M059J (cell line): ENCODE results near the gene ITPKC. TPM values are rescaled to one million over a fixed set of nuclear protein-coding genes. Genes with fewer than 3 reads are reported as not detected.

Source experiments
- DNase-seq: peaks from one replicate; pipeline ENCODE4 v3.0.0-alpha.2; 2012; ENCODE audit warnings: low read depth
- total RNA-seq: library from RNA; depleted of rRNA; stranded (reverse); fragments of >200 nt; shearing (Covaris generic); gene quantifications from 2 replicates; pipeline ENCODE4 v1.2.3, GENCODE V29; 2014

The ITPKC gene
- total RNA-seq, 1 experiment from 2014 or later: 7.2 TPM

- DNase-seq: no peak
Measured at GRCh38 chr19:40740747-40741146, 23.8 kb downstream of the ITPKC start.

- DNase-seq: no peak
Measured at GRCh38 chr19:40741527-40742390, 24.8 kb downstream of the ITPKC start.

GRCh38 chr19:40742477-40742876 lies 25.6 kb downstream of the ITPKC start:
- no peak for DNase-seq

DNA sequence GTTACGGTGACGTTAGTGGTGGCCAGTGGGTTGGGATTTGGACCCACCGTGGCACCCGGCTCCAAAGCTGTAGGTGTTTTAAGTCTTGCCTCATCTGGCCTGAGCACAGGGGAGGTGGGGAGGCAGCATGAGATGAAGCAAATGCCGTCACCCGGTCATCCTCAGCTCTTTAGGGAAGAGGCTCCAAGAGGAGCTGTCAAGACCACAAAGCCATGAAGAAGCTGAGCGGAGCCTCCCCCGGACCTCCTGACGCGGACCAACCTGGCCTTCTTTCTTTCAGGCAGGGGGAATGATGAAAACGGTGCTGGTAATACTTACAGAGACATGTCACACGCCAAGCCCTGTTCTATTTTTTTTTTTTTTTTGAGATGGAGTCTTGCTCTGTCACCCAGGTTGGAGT lies 26.0 kb downstream of the ITPKC start:
- no peak for DNase-seq

DNA sequence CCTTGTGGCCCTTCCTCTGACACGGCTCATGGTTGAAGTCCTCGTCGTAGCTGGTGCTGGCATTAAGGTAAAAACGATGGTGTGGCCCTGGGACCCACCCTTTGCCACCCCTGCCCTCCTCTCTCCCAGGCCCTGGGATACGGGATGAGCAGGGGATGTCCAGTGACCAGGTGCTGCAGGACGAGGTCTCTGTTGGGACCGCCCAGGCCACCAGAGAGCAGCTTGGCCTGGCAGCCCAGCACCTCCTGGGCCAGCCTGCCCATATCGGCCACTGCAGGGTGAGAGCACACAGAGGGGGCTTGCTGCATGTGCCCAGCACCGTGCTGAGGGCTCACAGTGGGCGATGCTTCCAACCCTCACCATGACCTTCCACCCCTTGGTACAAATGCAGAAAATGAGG lies 27.0 kb downstream of the ITPKC start:
- no peak for DNase-seq

DNA sequence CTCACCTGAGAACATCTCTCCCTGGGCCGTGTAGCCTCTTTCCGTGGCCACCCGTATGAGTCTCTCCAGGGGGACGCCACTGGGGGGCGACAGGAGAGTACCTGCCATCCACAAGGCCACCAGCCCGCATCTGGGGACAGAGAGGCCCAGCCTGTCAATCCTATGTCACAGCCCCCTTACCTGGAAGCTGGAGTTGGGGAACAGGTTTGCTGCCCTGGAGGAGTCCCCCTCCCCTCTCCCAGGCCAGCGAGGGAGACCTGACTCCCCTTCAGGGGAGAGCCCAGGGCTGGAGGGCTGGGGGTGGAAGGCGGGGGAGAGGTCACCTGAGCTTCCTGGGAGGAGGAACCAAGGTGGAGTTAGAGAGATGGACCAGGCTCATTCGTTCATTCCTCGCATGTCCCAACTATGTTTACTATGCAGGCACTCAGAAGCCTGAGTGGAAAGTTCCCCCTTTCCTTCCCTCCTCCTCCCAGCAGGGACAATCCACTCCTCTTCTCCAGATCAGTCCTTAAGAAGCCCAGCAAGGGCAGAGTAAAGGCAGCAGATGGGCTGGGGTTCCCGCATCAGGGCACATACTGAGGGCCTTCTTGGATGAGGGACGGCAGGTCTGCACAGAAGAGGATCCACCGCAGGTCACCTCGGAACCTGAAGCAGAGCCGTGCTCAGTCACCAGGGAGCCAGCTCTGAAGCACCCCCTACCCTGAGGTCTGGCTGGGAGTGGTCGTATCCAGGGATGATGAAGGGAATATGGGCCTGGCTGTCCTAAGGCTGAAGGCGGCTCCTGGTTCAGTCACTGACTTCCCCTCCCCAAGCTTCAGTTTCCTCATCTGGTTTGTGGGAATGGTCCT lies 27.9 kb downstream of the ITPKC start:
- DNase-seq: no peak

GRCh38 chr19:40745402-40745780 lies 28.5 kb downstream of the ITPKC start:
- peak; percentile 55 for DNase-seq

- no peak for DNase-seq
Measured at GRCh38 chr19:40747536-40747935, 30.6 kb downstream of the ITPKC start.

DNA sequence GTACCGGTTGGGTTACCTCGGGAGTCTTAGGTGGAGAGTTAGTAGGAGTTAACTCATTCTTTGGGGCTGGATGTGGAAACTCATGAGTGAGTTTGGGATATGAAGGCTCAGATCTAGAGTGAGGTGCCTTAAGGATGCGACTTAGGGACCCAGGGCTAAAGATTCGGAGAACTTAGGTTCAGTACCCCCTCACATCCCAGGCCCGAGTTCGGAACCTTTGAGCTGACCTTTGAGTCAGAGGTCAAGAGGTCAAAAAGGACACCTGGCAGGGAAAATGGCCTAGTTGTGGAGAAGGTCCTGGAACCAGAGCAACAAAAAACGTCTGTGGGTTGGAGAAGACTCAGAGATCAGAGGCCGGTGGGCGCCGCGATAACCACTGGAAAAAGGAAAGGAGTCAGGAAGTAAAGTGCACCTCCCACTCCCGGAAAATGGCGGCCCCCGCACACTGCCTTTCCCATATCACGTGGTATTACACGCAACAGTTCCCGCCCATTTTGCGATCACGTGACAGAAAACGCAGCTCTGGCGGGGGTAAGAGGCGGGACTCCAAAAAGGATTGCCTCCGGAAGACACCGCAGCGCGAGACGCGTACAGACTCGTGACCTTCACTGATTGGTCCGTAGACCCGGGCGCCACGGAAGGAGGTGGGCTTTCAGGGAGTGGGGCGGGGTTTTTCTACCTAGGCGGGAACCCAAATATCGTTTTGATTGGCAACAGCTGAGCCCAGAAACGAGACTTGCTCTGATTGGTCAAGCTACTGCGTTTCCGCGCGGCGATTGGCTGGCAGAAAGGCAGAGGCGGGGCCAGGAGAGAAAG lies 33.4 kb downstream of the ITPKC start, which contains the start of gene ACTMAP:
TSS of gene ACTMAP (minus strand) at position 420 of the 816 bp plus-strand sequence. CDS start 674 bp downstream, outside the sequence.
- peak; percentile 100 for DNase-seq

- peak; percentile 98 for DNase-seq
Measured at GRCh38 chr19:40750874-40751537, 34.1 kb downstream of the ITPKC start, which contains the start of gene SNRPA. Gene SNRPA (plus strand): TSS chr19:40751203. CDS start chr19:40751409, 206 bp downstream.

- no peak for DNase-seq
Measured at GRCh38 chr19:40752257-40752781, 35.4 kb downstream of the ITPKC start.

DNA sequence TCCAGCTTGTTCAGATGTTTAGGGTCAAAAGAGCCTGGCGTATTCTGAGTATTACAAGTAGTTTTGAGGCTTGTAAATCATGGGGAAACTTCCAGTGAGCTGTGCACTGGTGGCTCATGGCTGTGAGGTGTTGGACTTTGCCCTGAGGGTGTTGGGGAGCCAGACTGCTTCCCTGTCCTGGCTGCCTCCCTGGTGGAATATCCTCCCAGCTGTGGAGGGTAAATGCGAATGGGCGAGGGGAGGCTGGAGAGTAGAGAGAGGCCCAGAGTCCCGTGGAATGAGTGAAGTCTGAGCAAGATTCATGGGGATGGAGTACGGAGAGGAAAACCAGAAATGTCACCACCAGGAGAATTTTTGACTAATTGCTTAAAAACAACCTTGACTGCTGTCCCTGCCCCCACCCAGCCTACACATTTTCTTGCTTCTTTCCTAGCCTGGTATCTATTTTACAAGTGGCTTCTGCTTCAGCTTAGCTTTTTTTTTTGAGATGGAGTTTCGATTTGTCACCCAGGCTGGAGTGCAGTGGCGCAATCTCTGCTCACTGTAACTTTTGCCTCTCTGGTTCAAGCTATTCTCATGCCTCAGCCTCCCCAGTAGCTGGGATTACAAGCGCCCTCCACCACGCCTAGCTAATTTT lies 37.8 kb downstream of the ITPKC start:
- peak; percentile 54 for DNase-seq

DNA sequence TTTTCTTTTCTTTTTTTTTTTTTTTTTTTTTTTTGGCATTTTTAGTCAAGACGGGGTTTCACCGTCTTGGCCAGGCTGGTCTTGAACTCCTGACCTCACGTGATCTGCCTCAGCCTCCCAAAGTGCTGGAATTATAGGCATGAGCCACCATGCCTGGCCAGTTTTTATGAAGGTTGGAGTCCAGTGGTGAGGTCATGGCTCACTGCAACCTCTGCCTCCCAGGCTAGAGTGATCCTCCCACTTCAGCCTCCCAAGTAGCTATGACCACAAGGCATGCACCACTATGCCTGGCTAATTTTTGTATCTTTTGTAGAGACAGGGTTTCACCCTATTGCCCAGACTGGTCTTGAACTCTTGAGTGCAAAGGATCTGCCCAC lies 38.3 kb downstream of the ITPKC start:
- no peak for DNase-seq

GRCh38 chr19:40755791-40756190 lies 38.9 kb downstream of the ITPKC start:
- no peak for DNase-seq

GRCh38 chr19:40756502-40757110 lies 39.7 kb downstream of the ITPKC start:
- DNase-seq: peak; percentile 83

GRCh38 chr19:40758491-40758890 lies 41.6 kb downstream of the ITPKC start:
- no peak for DNase-seq

- no peak for DNase-seq
Measured at GRCh38 chr19:40759352-40759751, 42.4 kb downstream of the ITPKC start.

- DNase-seq: no peak
Measured at GRCh38 chr19:40762754-40763470, 46.0 kb downstream of the ITPKC start.

- no peak for DNase-seq
Measured at GRCh38 chr19:40763526-40763925, 46.6 kb downstream of the ITPKC start.
